Measurements from ENCODE around the gene RTF2. TPM values are rescaled to one million over a fixed set of nuclear protein-coding genes. Genes with fewer than 3 reads are reported as not detected.
A peak's percentile ranks its signal among the peaks of the same experiment; 100 is the strongest.

The RTF2 gene
- total RNA-seq (2012; rRNA removed), result 50.9 and 62.4 TPM in 2 replicates

DNA sequence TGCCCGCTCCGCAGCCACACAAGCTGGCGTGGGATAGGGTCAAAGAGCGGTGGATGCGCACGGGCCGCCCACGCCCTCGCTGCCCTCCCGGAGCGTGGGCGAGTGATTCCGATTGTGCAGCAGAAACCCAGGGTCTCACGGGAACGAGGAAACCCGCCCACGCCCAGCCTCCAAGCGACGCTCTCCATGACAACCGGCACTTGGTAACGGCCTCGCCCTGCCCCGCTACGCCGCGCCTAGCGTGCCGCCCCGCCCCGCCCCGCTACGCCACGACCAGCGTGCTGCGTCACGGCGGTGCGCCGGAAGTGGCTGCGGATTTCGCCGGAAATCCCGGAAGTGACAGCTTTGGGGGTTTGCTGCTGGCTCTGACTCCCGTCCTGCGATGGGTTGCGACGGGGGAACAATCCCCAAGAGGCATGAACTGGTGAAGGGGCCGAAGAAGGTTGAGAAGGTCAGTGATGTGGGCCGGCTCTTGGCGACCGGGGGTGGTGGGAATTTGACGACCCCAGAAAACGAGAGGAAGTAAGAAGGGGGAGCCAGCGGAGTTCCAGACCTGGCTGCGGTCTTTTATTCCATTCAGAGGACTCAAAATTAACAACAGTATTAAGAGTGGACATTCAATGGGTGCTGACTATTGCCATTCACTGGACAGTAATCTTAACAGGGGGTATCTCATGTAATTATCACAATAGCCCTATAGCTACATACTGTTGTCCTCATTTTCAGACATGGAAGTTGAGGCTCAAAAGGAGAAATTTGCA lies at the start of gene RTF2:
RTF2 (plus strand) TSS at position 312 of the 761 bp plus-strand sequence; CDS start at position 383, 71 bp downstream.
- peak within 1 kb of the TSS; percentile 98 for H3K9ac ChIP-seq (ENCODE audit: low read depth, low read length)
- peaks cover 13% of the 10 kb centered on the region for H3K36me3 ChIP-seq (ENCODE audit: insufficient read depth, low read length)
- peak within 1 kb of the TSS; percentile 82 for H3K4me3 ChIP-seq (ENCODE audit: low read length)
- H3K27me3 ChIP-seq (ENCODE audit: control insufficient read depth, insufficient read depth, low read length), result no peaks in the 10 kb centered on the region
- no peaks in the 10 kb centered on the region for H3K9me3 ChIP-seq (replicated peaks; ENCODE audit: low read length)
- peak within 1 kb of the TSS; percentile 96 for H3K4me2 ChIP-seq (ENCODE audit: low read length)
- H3K4me1 ChIP-seq (ENCODE audit: control insufficient read depth, insufficient read depth, low read length), result peaks cover 13% of the 10 kb centered on the region

DNA sequence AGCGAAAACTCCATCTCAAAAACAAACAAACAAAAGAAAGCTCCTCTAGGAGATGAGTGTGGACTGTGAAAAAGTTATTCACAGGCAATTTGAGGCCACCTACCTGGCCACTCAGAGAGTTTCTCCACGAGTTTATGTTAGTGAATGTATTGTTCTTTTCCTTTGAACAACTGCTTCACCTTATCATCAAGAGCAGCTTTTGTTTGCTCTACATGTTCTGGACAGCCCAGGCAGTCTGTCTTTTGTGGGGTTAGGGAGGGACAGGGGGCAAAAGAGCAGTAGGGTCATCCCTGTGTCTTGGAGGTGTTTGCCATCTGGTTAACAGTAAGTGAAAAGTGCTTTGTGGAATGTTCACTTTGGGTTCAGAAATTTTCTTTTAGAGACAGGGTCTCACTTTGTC lies 48.4 kb upstream of the RTF2 start:
- Histone ChIP-seq H3K4me2 (ENCODE audit: low read length) (no peak overlapping the region), H3K9ac (ENCODE audit: low read depth, low read length) (no peak overlapping the region), H3K36me3 (ENCODE audit: insufficient read depth, low read length) (no peaks in the 10 kb centered on the region), H3K4me1 (ENCODE audit: control insufficient read depth, insufficient read depth, low read length) (peaks cover 48% of the 10 kb centered on the region), H3K4me3 (ENCODE audit: low read length) (no peak overlapping the region), H3K9me3 (replicated peaks; ENCODE audit: low read length) (no peaks in the 10 kb centered on the region), H3K27me3 (ENCODE audit: control insufficient read depth, insufficient read depth, low read length) (no peaks in the 10 kb centered on the region)

GRCh38 chr20:56420940-56421688 lies 47.3 kb upstream of the RTF2 start:
- H3K4me2 ChIP-seq (ENCODE audit: low read length), result no peak overlapping the region
- H3K4me3 ChIP-seq (ENCODE audit: low read length), result no peak overlapping the region
- no peak overlapping the region for H3K9ac ChIP-seq (ENCODE audit: low read depth, low read length)
- no peaks in the 10 kb centered on the region for H3K9me3 ChIP-seq (replicated peaks; ENCODE audit: low read length)
- peaks cover 42% of the 10 kb centered on the region for H3K4me1 ChIP-seq (ENCODE audit: control insufficient read depth, insufficient read depth, low read length)
- H3K36me3 ChIP-seq (ENCODE audit: insufficient read depth, low read length), result no peaks in the 10 kb centered on the region
- no peaks in the 10 kb centered on the region for H3K27me3 ChIP-seq (ENCODE audit: control insufficient read depth, insufficient read depth, low read length)

DNA sequence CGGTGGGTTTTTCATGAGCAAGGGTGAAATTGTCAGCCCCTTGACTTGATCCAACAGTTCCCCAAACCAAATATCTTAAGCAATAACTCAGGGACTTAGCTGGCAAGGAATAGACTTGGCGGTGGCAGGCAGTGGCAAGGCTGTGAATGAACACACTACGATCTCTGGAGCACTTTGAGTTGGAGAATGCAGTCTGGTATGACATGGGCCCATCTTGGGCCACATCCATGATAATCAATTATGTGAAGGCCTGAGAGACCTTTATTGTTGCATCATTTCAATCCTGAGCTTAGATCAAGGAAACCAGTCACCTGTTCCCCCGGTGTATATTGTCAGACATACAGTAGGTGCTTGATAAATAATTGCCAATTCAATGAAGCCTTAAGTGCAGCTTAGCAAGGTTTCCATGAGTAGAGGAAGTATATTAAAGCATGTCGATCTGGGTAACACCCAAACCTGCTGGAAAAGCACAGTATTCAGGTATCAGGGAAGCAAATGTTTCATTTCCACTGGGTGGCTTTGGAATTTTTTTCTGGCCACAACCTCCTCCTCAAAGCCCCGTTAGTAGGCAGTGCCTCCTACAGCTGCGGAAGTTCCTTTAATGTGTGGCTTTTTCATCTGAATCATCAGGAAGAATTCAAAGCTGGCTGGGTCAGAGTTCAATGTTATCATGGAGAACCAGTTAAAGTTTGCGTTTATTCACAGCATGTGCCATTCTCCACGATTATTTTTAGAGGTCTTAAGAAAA lies 46.2 kb upstream of the RTF2 start:
- peak overlapping the region; percentile 12 for H3K4me3 ChIP-seq (ENCODE audit: low read length)
- H3K4me1 ChIP-seq (ENCODE audit: control insufficient read depth, insufficient read depth, low read length), result peaks cover 42% of the 10 kb centered on the region
- peak overlapping the region; percentile 70 for H3K4me2 ChIP-seq (ENCODE audit: low read length)
- no peaks in the 10 kb centered on the region for H3K36me3 ChIP-seq (ENCODE audit: insufficient read depth, low read length)
- H3K9ac ChIP-seq (ENCODE audit: low read depth, low read length), result peak overlapping the region; percentile 55
- H3K9me3 ChIP-seq (replicated peaks; ENCODE audit: low read length), result no peaks in the 10 kb centered on the region
- H3K27me3 ChIP-seq (ENCODE audit: control insufficient read depth, insufficient read depth, low read length), result no peaks in the 10 kb centered on the region

DNA sequence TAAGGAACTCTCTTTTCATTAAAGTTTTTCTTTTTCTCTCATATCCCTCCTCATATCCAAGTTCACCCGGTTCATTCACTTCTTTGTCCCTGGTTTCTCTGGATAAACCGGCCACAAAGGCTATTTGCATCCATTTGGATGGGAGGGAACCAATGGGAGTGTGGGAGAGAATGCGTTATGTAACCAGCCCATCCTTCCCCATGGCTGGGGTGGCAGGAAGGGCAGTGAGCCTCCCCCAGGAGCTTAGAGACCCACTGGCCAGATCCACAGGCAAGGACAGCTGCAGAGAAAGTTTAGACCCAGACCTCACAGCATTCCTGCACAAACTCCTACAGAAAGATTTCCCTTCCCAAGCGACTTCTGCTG lies 45.6 kb upstream of the RTF2 start:
- Histone ChIP-seq H3K9me3 (replicated peaks; ENCODE audit: low read length) (no peaks in the 10 kb centered on the region), H3K4me3 (ENCODE audit: low read length) (peak overlapping the region; percentile 13), H3K27me3 (ENCODE audit: control insufficient read depth, insufficient read depth, low read length) (no peaks in the 10 kb centered on the region), H3K4me1 (ENCODE audit: control insufficient read depth, insufficient read depth, low read length) (peaks cover 39% of the 10 kb centered on the region), H3K9ac (ENCODE audit: low read depth, low read length) (peak overlapping the region; percentile 55), H3K4me2 (ENCODE audit: low read length) (peak overlapping the region; percentile 63), H3K36me3 (ENCODE audit: insufficient read depth, low read length) (no peaks in the 10 kb centered on the region)

DNA sequence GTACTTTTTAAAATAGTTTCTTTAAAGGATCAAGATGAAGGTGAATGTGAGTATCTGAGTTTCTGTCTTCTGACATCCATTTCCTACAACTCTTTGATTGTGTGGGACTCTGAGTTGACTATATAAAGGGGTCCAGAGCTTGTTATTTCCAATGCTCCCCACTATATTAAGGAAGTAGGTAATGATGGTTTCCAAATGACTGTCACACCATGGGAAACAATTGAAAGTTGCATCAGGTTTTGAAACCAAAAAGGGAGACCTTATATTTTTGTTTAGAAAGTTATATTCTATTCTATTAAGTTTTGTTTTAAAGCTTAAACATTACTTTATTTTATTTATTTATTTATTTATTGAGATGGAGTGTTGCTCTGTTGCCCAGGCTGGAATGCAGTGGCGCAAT lies 45.2 kb upstream of the RTF2 start:
- H3K4me3 ChIP-seq (ENCODE audit: low read length), result peak overlapping the region; percentile 13
- H3K4me1 ChIP-seq (ENCODE audit: control insufficient read depth, insufficient read depth, low read length), result peaks cover 35% of the 10 kb centered on the region
- peak overlapping the region; percentile 63 for H3K4me2 ChIP-seq (ENCODE audit: low read length)
- no peaks in the 10 kb centered on the region for H3K9me3 ChIP-seq (replicated peaks; ENCODE audit: low read length)
- H3K36me3 ChIP-seq (ENCODE audit: insufficient read depth, low read length), result no peaks in the 10 kb centered on the region
- H3K9ac ChIP-seq (ENCODE audit: low read depth, low read length), result peak overlapping the region; percentile 55
- H3K27me3 ChIP-seq (ENCODE audit: control insufficient read depth, insufficient read depth, low read length), result no peaks in the 10 kb centered on the region

DNA sequence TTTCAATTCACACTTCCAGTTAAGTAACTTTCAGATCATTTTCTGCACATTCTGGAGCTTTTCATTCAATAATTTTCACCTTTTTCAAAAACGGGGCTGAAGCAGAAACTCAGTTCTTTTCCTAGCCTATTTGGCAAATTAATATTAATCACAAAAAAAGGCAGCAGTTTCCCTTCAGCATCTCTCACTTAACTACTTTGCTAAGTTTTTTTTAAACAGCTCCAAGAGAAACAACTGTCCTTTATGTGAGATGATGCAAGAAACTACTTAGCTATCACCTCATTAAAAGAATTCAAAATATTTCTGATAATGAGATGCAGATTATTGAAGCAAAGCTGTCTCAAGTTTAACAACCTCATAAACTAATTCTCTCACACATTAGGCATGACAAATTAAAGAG lies 44.5 kb upstream of the RTF2 start:
- Histone ChIP-seq H3K36me3 (ENCODE audit: insufficient read depth, low read length) (no peaks in the 10 kb centered on the region), H3K4me3 (ENCODE audit: low read length) (no peak overlapping the region), H3K4me2 (ENCODE audit: low read length) (no peak overlapping the region), H3K27me3 (ENCODE audit: control insufficient read depth, insufficient read depth, low read length) (no peaks in the 10 kb centered on the region), H3K4me1 (ENCODE audit: control insufficient read depth, insufficient read depth, low read length) (peaks cover 30% of the 10 kb centered on the region), H3K9ac (ENCODE audit: low read depth, low read length) (no peak overlapping the region), H3K9me3 (replicated peaks; ENCODE audit: low read length) (no peaks in the 10 kb centered on the region)

DNA sequence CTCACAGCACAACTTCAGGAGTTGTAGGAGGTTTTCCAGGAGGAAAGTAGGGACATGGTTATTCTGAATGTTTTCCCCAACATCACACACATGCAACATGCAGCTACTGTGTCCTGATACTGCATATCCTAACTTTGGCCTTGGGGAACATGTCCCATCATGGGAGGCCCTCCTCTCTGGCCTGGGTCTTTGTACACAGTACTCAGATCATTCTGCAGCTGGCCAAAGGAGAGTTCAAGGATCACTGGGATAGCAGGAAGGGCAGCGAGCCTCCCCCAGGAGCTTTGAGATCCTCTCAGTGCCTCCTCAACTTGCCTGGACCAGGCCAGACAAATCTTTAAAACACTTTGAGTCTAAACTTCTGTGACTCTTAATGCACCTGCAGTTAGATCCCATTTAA lies 43.5 kb upstream of the RTF2 start:
- H3K9me3 ChIP-seq (replicated peaks; ENCODE audit: low read length), result no peaks in the 10 kb centered on the region
- no peak overlapping the region for H3K9ac ChIP-seq (ENCODE audit: low read depth, low read length)
- H3K4me1 ChIP-seq (ENCODE audit: control insufficient read depth, insufficient read depth, low read length), result peaks cover 36% of the 10 kb centered on the region
- H3K36me3 ChIP-seq (ENCODE audit: insufficient read depth, low read length), result no peaks in the 10 kb centered on the region
- no peak overlapping the region for H3K4me3 ChIP-seq (ENCODE audit: low read length)
- H3K4me2 ChIP-seq (ENCODE audit: low read length), result no peak overlapping the region
- no peaks in the 10 kb centered on the region for H3K27me3 ChIP-seq (ENCODE audit: control insufficient read depth, insufficient read depth, low read length)

DNA sequence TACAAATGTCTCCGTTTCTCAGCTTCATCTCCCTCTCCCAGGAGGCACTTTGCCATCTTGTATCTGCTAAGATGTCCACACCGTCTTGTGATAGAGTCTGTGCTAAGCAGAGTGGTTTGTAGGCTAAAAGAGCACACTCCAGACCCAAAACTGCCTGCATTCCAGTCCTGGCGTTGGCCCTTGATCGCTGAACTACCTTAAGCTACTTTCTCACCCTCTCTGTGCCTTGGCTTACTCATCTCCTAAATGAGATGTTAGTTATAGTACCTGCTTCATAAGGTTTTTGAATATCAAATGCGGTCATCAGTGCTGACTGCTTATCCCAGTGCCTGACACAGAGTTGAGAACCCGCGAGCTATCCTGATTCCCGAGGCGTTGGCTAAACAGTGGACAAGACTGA lies 42.4 kb upstream of the RTF2 start:
- Histone ChIP-seq H3K4me2 (ENCODE audit: low read length) (no peak overlapping the region), H3K9ac (ENCODE audit: low read depth, low read length) (no peak overlapping the region), H3K4me1 (ENCODE audit: control insufficient read depth, insufficient read depth, low read length) (peaks cover 35% of the 10 kb centered on the region), H3K36me3 (ENCODE audit: insufficient read depth, low read length) (no peaks in the 10 kb centered on the region), H3K4me3 (ENCODE audit: low read length) (no peak overlapping the region), H3K27me3 (ENCODE audit: control insufficient read depth, insufficient read depth, low read length) (no peaks in the 10 kb centered on the region), H3K9me3 (replicated peaks; ENCODE audit: low read length) (no peaks in the 10 kb centered on the region)

DNA sequence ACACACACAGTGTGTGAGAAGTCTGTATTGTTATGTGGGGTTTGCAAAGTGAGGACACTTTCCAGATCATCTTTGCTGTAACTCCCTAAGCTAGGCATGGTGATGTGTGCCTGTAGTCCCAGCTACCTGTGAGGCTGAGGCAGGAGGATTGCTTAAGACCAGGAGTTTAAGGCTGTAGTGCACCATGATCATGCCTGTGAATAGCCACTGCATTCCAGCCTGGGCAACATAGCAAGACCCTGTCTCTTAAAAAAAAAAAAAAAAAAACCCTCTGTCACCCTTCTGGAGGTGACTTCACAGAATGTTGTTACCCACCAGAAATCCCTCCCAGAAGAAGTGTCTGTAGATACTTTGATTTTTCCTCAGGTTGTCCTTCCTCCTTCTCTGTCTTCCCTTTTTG lies 41.5 kb upstream of the RTF2 start:
- Histone ChIP-seq H3K4me1 (ENCODE audit: control insufficient read depth, insufficient read depth, low read length) (peaks cover 27% of the 10 kb centered on the region), H3K27me3 (ENCODE audit: control insufficient read depth, insufficient read depth, low read length) (no peaks in the 10 kb centered on the region), H3K9me3 (replicated peaks; ENCODE audit: low read length) (no peaks in the 10 kb centered on the region), H3K9ac (ENCODE audit: low read depth, low read length) (no peak overlapping the region), H3K4me2 (ENCODE audit: low read length) (no peak overlapping the region), H3K36me3 (ENCODE audit: insufficient read depth, low read length) (no peaks in the 10 kb centered on the region), H3K4me3 (ENCODE audit: low read length) (no peak overlapping the region)

DNA sequence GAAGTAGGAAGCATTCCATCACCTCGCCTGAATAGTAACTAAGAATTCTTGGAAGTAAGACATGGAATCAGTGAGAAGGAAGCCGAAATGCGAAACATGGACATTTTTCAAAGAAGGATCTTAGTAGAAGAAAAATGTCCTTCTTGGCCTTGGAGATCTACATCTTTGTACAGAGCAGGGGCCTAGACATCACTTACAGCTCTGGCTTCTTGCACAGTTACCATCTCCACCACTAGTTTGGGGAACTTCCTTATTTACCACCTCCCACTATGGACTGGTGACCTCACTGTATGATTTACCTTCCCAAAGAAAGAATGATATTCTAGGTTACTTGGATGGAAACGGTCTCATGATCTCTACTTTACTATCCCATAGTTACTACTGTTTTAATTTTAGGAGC lies 40.6 kb upstream of the RTF2 start:
- Histone ChIP-seq H3K9ac (ENCODE audit: low read depth, low read length) (no peak overlapping the region), H3K4me3 (ENCODE audit: low read length) (no peak overlapping the region), H3K4me1 (ENCODE audit: control insufficient read depth, insufficient read depth, low read length) (peaks cover 18% of the 10 kb centered on the region), H3K9me3 (replicated peaks; ENCODE audit: low read length) (no peaks in the 10 kb centered on the region), H3K4me2 (ENCODE audit: low read length) (no peak overlapping the region), H3K27me3 (ENCODE audit: control insufficient read depth, insufficient read depth, low read length) (no peaks in the 10 kb centered on the region), H3K36me3 (ENCODE audit: insufficient read depth, low read length) (no peaks in the 10 kb centered on the region)

All from skeletal muscle satellite cell (primary cell).